Right lung (tissue), 5 donors: ENCODE data around the gene ZNF529. TPM values are rescaled to one million over a fixed set of nuclear protein-coding genes. Genes with fewer than 3 reads are reported as not detected.

ENCODE experiments used
- DNase-seq, 2 donors: peaks; one replicate each; pipeline ENCODE4 v3.0.0-alpha.2; 2013
- polyA plus RNA-seq, 5 donors: library from polyadenylated mRNA; unstranded; fragments of 120-200 nt; gene quantifications; one replicate each; pipeline versions ENCODE4 v1.2.1 to v1.2.3, GENCODE V29; 2013; ENCODE audit warnings: inconsistent platforms in 1 of 5, low replicate concordance in 1 of 5; ENCODE audit not compliant: insufficient read length in 5 of 5, insufficient read depth in 1 of 5

Gene ZNF529
- polyA plus RNA-seq, 5 donors: 24.5 to 41.2 (median 32.7) TPM

- no peak for DNase-seq
These were observed 48.5 kb downstream of the ZNF529 start for GRCh38 chr19:36524617-36525016.

- no peak for DNase-seq
These were observed 59.0 kb downstream of the ZNF529 start for GRCh38 chr19:36514012-36514612.

- no peak for DNase-seq
These were observed 64.8 kb downstream of the ZNF529 start for GRCh38 chr19:36508325-36508724.

- DNase-seq: no peak
These were observed 71.1 kb downstream of the ZNF529 start for GRCh38 chr19:36501973-36502372.

- DNase-seq: no peak
These were observed 76.1 kb downstream of the ZNF529 start for GRCh38 chr19:36497001-36497400.

Other genes with a start within 250 kb of the ZNF529 start
- gene ZFP14, start 194.1 kb downstream of the ZNF529 start, polyA plus RNA-seq: 10 to 100 TPM in 4 of 5 donors, 1 to 10 TPM in 1; 8.1 to 16.2 (median 12.8) TPM
- gene ZFP82, start 154.6 kb downstream of the ZNF529 start, polyA plus RNA-seq: 10 to 100 TPM; 11.2 to 18.5 (median 12.3) TPM
- 10 to 100 TPM; 12.6 to 20.1 (median 16.8) TPM for gene ZNF566, start 83.7 kb downstream of the ZNF529 start, polyA plus RNA-seq
- 10 to 100 TPM; 18.5 to 41.8 (median 30.9) TPM for gene ZNF260, start 45.0 kb downstream of the ZNF529 start, polyA plus RNA-seq
- gene ZNF382, start 32.0 kb upstream of the ZNF529 start, polyA plus RNA-seq: 10 to 100 TPM in 4 of 5 donors, 1 to 10 TPM in 1; 6.7 to 13.8 (median 12.1) TPM
- gene ZNF461, start 93.5 kb upstream of the ZNF529 start, polyA plus RNA-seq: 10 to 100 TPM; 11.2 to 18.2 (median 14.3) TPM
- 10 to 100 TPM in 4 of 5 donors, 1 to 10 TPM in 1; 9.9 to 15.7 (median 12.7) TPM for gene ZNF567, start 114.3 kb upstream of the ZNF529 start, polyA plus RNA-seq
- gene ZNF850, start 199.5 kb upstream of the ZNF529 start, polyA plus RNA-seq: 1 to 10 TPM; 2.8 to 6.0 (median 4.3) TPM